Tracheal epithelial cell (primary cell): Measurements from ENCODE around the gene FPR1. TPM values are rescaled to one million over a fixed set of nuclear protein-coding genes. Genes with fewer than 3 reads are reported as not detected.

Source experiments
- total RNA-seq: library from RNA; depleted of rRNA; stranded (reverse); fragments of >200 nt; gene quantifications from 2 replicates; pipeline ENCODE4 v1.2.1, GENCODE V29; 2014

FPR1 gene
- not detected in 2 replicates for total RNA-seq

GRCh38 chr19:51751655-51752054 is at the start of gene FPR1:
FPR1 (minus strand) TSS chr19:51751878; CDS start chr19:51746994, 4,884 bp downstream.

GRCh38 chr19:51794885-51795490 is 43.3 kb upstream of the FPR1 start, which contains the start of gene FPR3:
FPR3 (plus strand) TSS chr19:51795157; CDS start chr19:51823749, 28,592 bp downstream.

DNA sequence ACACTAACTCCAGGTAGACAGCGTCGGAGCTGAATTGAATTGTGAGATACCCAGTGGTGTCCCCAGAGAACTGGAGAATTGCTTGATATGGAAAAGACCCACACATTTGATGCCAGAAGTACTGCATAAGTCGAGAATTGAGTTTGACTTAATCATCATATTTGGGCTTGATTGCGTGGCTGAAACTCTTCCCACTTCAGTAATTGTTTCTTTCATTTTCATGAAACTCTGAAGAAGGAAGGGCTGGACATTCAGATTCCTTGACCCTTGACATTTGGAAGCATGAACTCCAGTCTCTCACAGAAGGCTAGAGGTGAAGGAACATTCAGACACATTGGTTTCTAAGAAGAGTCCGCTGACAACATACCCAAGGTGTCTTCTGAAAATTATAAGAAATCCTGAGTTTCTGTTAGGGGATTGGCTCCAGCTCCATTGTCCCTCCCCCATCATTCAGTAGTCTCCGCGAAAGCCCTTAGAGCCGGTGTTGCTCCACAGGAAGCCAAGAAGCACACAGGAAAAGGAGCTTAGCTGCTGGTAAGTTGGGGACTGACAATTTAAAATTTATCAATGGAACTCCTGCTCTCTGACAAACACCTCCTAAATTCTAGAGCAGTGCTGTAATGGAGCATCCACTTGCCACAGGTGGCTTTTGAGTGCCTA is 9.1 kb upstream of the FPR1 start, which contains the start of gene FPR2:
Gene FPR2 (plus strand): TSS at position 484 of the 660 bp plus-strand sequence. CDS start 7,479 bp downstream, outside the sequence.

Other genes with a start within 250 kb of the FPR1 start
- gene SIGLEC6, start 220.2 kb downstream of the FPR1 start, total RNA-seq = not detected in 2 replicates
- gene ZNF175, start 180.6 kb downstream of the FPR1 start, total RNA-seq = 1.7 and 1.9 TPM in 2 replicates
- not detected in 2 replicates for gene SIGLEC5, start 121.5 kb downstream of the FPR1 start, total RNA-seq
- gene SIGLEC14, start 105.1 kb downstream of the FPR1 start, total RNA-seq = not detected in 2 replicates
- gene SPACA6, start 58.5 kb downstream of the FPR1 start, total RNA-seq = 3.4 TPM in 1 of 2 replicates, not detected in the other
- gene HAS1, start 27.9 kb downstream of the FPR1 start, total RNA-seq = 2.2 TPM in 1 of 2 replicates, not detected in the other
- gene FPR2, start 9.3 kb upstream of the FPR1 start, total RNA-seq = not detected in 2 replicates
- not detected in 2 replicates for gene FPR3, start 43.3 kb upstream of the FPR1 start, total RNA-seq
- 3.9 and 4.3 TPM in 2 replicates for gene ZNF577, start 136.1 kb upstream of the FPR1 start, total RNA-seq
- 7.0 and 8.1 TPM in 2 replicates for gene ZNF649, start 153.1 kb upstream of the FPR1 start, total RNA-seq
- 5.8 and 6.7 TPM in 2 replicates for gene ZNF613, start 175.6 kb upstream of the FPR1 start, total RNA-seq
- 5.3 and 8.9 TPM in 2 replicates for gene ZNF350, start 235.0 kb upstream of the FPR1 start, total RNA-seq